Measurements from ENCODE around the gene OXLD1. TPM values are rescaled to one million over a fixed set of nuclear protein-coding genes. Genes with fewer than 3 reads are reported as not detected.

The OXLD1 gene
- total RNA-seq, 2 donors from 2014 or later = 19.3 to 19.6 TPM

- Histone ChIP-seq H3K27ac (no peak overlapping the region), H3K9me3 (no peaks in the 10 kb centered on the region), H3K36me3 (peaks cover 37% of the 10 kb centered on the region), H3K27me3 (no peaks in the 10 kb centered on the region), H3K4me1 (peaks cover 0 to 35% of the 10 kb centered on the region in 2 donors), H3K4me3 (no peak overlapping the region)
- no peak for TF ChIP-seq CTCF (IDR thresholded peaks at IDR 0.05)
- no peak for DNase-seq (ENCODE audit: low spot score)
Observed at GRCh38 chr17:81707725-81708646, 41.6 kb upstream of the OXLD1 start.

- no peak for TF ChIP-seq CTCF (IDR thresholded peaks at IDR 0.05)
- H3K9me3 ChIP-seq = no peaks in the 10 kb centered on the region
- H3K36me3 ChIP-seq = peaks cover 37% of the 10 kb centered on the region
- H3K4me3 ChIP-seq = no peak overlapping the region
- no peaks in the 10 kb centered on the region for H3K27me3 ChIP-seq
- no peak for DNase-seq (ENCODE audit: low spot score)
- H3K27ac ChIP-seq = no peak overlapping the region
- peaks cover 0 to 36% of the 10 kb centered on the region in 2 donors for H3K4me1 ChIP-seq
Observed at GRCh38 chr17:81706757-81707624, 40.6 kb upstream of the OXLD1 start.

- H3K27me3 ChIP-seq = no peaks in the 10 kb centered on the region
- TF ChIP-seq CTCF (IDR thresholded peaks at IDR 0.05) = no peak
- peaks cover 44% of the 10 kb centered on the region for H3K36me3 ChIP-seq
- no peaks in the 10 kb centered on the region for H3K9me3 ChIP-seq
- H3K4me3 ChIP-seq = no peak overlapping the region
- H3K27ac ChIP-seq = no peak overlapping the region
- DNase-seq (ENCODE audit: low spot score) = no peak
- H3K4me1 ChIP-seq = peaks cover 0 to 39% of the 10 kb centered on the region in 2 donors
Observed at GRCh38 chr17:81706232-81706611, 39.8 kb upstream of the OXLD1 start.

GRCh38 chr17:81705518-81706231 lies 39.3 kb upstream of the OXLD1 start:
- H3K4me1 ChIP-seq = peaks cover 0 to 39% of the 10 kb centered on the region in 2 donors
- no peak for DNase-seq (ENCODE audit: low spot score)
- no peak for TF ChIP-seq CTCF (IDR thresholded peaks at IDR 0.05)
- no peaks in the 10 kb centered on the region for H3K27me3 ChIP-seq
- no peaks in the 10 kb centered on the region for H3K9me3 ChIP-seq
- H3K36me3 ChIP-seq = peaks cover 50% of the 10 kb centered on the region
- no peak overlapping the region for H3K4me3 ChIP-seq
- H3K27ac ChIP-seq = no peak overlapping the region
